PC-9 (cell line): Measurements from ENCODE around the gene VSIG2.

Experiments
- CTCF ChIP-seq: fragments of 200-600 bp; sonication (generic); conservative IDR thresholded peaks from 2 replicates; pipeline ENCODE4 v1.6.1; 2017; ENCODE audit warnings: mixed run types, antibody characterized with exemption, mild to moderate bottlenecking, moderate library complexity
- EZH2 ChIP-seq: fragments of 200-600 bp; sonication (generic); IDR thresholded peaks from 2 replicates; pipeline ENCODE4 v1.8.0; 2017; ENCODE audit warnings: antibody characterized with exemption, low read depth

- TF ChIP-seq CTCF (no peak), EZH2 (no peak)
These were observed 4.5 kb downstream of the VSIG2 start for GRCh38 chr11:124747406-124748099.
